Hepatocyte (in vitro differentiated cells): ENCODE data around the gene GTPBP2. TPM values are rescaled to one million over a fixed set of nuclear protein-coding genes. Genes with fewer than 3 reads are reported as not detected.

ENCODE experiments used
- DNase-seq: peaks from one replicate; pipeline ENCODE4 v3.0.0-alpha.2; 2016; ENCODE audit warnings: low spot score
- H2AFZ ChIP-seq: fragments of 200-600 bp; sonication (generic); 2 replicates; pipeline ENCODE4 v1.6.0; 2016; ENCODE audit warnings: antibody characterized with exemption, mild to moderate bottlenecking
- H3K27ac ChIP-seq: fragments of 200-600 bp; sonication (generic); 2 replicates; pipeline ENCODE4 v1.5.1; 2016; ENCODE audit warnings: mild to moderate bottlenecking
- H3K27me3 ChIP-seq: fragments of 200-600 bp; sonication (generic); 2 replicates; pipeline ENCODE4 v1.6.1; 2016
- H3K36me3 ChIP-seq: fragments of 200-600 bp; sonication (generic); replicated peaks from 2 replicates; pipeline ENCODE4 v1.5.1; 2016; ENCODE audit warnings: low read depth; ENCODE audit not compliant: insufficient read depth
- H3K4me1 ChIP-seq: fragments of 200-600 bp; sonication (generic); 2 replicates; pipeline ENCODE4 v1.5.1; 2016; ENCODE audit warnings: mild to moderate bottlenecking, moderate library complexity; ENCODE audit not compliant: insufficient read depth
- H3K4me2 ChIP-seq: fragments of 200-600 bp; sonication (generic); 2 replicates; pipeline ENCODE4 v1.6.0; 2016
- H3K4me3 ChIP-seq: fragments of 200-600 bp; sonication (generic); 2 replicates; pipeline ENCODE4 v1.5.1; 2016; ENCODE audit warnings: mild to moderate bottlenecking
- H3K79me2 ChIP-seq: fragments of 200-600 bp; sonication (generic); 2 replicates; pipeline ENCODE4 v1.6.0; 2017; ENCODE audit warnings: mild to moderate bottlenecking
- H3K9me2 ChIP-seq: fragments of 200-600 bp; sonication (generic); replicated peaks from 2 replicates; pipeline ENCODE4 v1.6.0; 2017; ENCODE audit warnings: mild to moderate bottlenecking; ENCODE audit not compliant: insufficient read depth
- H3K9me3 ChIP-seq: fragments of 200-600 bp; sonication (generic); 2 replicates; pipeline ENCODE4 v1.5.1; 2016; ENCODE audit warnings: low read depth, mild to moderate bottlenecking
- H4K20me1 ChIP-seq: fragments of 200-600 bp; sonication (generic); 2 replicates; pipeline ENCODE4 v1.6.0; 2016; ENCODE audit warnings: mild to moderate bottlenecking; ENCODE audit not compliant: insufficient read depth, poor library complexity, severe bottlenecking
- CTCF ChIP-seq: fragments of 200-600 bp; sonication (generic); IDR thresholded peaks from 2 replicates; pipeline ENCODE4 v1.5.1; 2016; ENCODE audit warnings: antibody characterized with exemption, mild to moderate bottlenecking; ENCODE audit not compliant: poor library complexity
- EZH2 ChIP-seq: fragments of 200-600 bp; sonication (generic); IDR thresholded peaks from 2 replicates; pipeline ENCODE4 v1.6.1; 2016; ENCODE audit warnings: antibody characterized with exemption, mild to moderate bottlenecking, borderline replicate concordance
- EZH2phosphoT487 ChIP-seq: fragments of 200-600 bp; sonication (generic); IDR thresholded peaks from one replicate; pipeline ENCODE4 v1.6.1; 2018; ENCODE audit warnings: antibody characterized with exemption, mild to moderate bottlenecking, low read depth, moderate library complexity; ENCODE audit not compliant: unreplicated experiment, severe bottlenecking
- WGBS: methylation state at CpG from one replicate; pipeline ENCODE4 v1.1.6; 2016; ENCODE audit warnings: low lambda C conversion rate; ENCODE audit errors: missing lambda C conversion rate; 5-methylcytosine and 5-hydroxymethylcytosine counted together
- polyA plus RNA-seq: library from polyadenylated mRNA; unstranded; fragments of >200 nt; fragmentation: Nextera tagmentation; extraction: Ambion mirVana; gene quantifications from 2 replicates; pipeline ENCODE4 v1.2.1, GENCODE V29; 2016
- total RNA-seq: library from RNA; depleted of rRNA; stranded (reverse); fragments of >200 nt; gene quantifications from 2 replicates; pipeline ENCODE4 v1.2.3, GENCODE V29; 2014

GTPBP2 gene
- total and polyA plus RNA-seq, 2 experiments from 2014 or later: 21.9 to 59.5 TPM

GRCh38 chr6:43670623-43670986 is 41.5 kb upstream of the GTPBP2 start:
- H3K9me2 ChIP-seq: no peaks in the 10 kb centered on the region
- H3K4me1 ChIP-seq: peaks cover 26% of the 10 kb centered on the region
- no peak overlapping the region for H3K4me3 ChIP-seq
- no peak overlapping the region for H2AFZ ChIP-seq
- H3K4me2 ChIP-seq: no peak overlapping the region
- 98% methylated on average over 6 of the region's 6 CpGs for WGBS
- H3K27ac ChIP-seq: peak overlapping the region; percentile 60
- no peaks in the 10 kb centered on the region for H3K27me3 ChIP-seq
- no peak for DNase-seq
- TF ChIP-seq CTCF (no peak), EZH2 (no peak), EZH2phosphoT487 (no peak)
- no peaks in the 10 kb centered on the region for H3K36me3 ChIP-seq
- no peaks in the 10 kb centered on the region for H3K79me2 ChIP-seq
- no peaks in the 10 kb centered on the region for H4K20me1 ChIP-seq
- H3K9me3 ChIP-seq: no peaks in the 10 kb centered on the region

GRCh38 chr6:43669922-43670622 is 41.0 kb upstream of the GTPBP2 start:
- Histone ChIP-seq H3K9me3 (no peaks in the 10 kb centered on the region), H4K20me1 (no peaks in the 10 kb centered on the region), H3K27ac (peak overlapping the region; percentile 60), H3K4me1 (peaks cover 26% of the 10 kb centered on the region), H3K9me2 (no peaks in the 10 kb centered on the region), H2AFZ (no peak overlapping the region), H3K79me2 (no peaks in the 10 kb centered on the region), H3K4me2 (no peak overlapping the region), H3K27me3 (no peaks in the 10 kb centered on the region), H3K4me3 (no peak overlapping the region), H3K36me3 (no peaks in the 10 kb centered on the region)
- DNase-seq: peak; percentile 40
- TF ChIP-seq EZH2 (no peak), CTCF (no peak)
- 79% methylated on average over 6 of the region's 6 CpGs for WGBS

- H3K9me2 ChIP-seq: no peaks in the 10 kb centered on the region
- no peak for TF ChIP-seq CTCF
- no peak for TF ChIP-seq EZH2
- TF ChIP-seq EZH2phosphoT487: no peak
- H3K27me3 ChIP-seq: no peaks in the 10 kb centered on the region
- no peaks in the 10 kb centered on the region for H3K9me3 ChIP-seq
- no peak overlapping the region for H3K4me2 ChIP-seq
- no peaks in the 10 kb centered on the region for H3K79me2 ChIP-seq
- peak; percentile 51 for DNase-seq
- H4K20me1 ChIP-seq: no peaks in the 10 kb centered on the region
- H3K4me1 ChIP-seq: peaks cover 26% of the 10 kb centered on the region
- peak overlapping the region; percentile 60 for H3K27ac ChIP-seq
- no peak overlapping the region for H2AFZ ChIP-seq
- H3K4me3 ChIP-seq: no peak overlapping the region
- H3K36me3 ChIP-seq: no peaks in the 10 kb centered on the region
- 72% methylated on average over 15 of the region's 15 CpGs for WGBS
These were observed 40.2 kb upstream of the GTPBP2 start for GRCh38 chr6:43669050-43669921.
